Chondrocyte (in vitro differentiated cells): Measurements from ENCODE around the gene KRT82. TPM values are rescaled to one million over a fixed set of nuclear protein-coding genes. Genes with fewer than 3 reads are reported as not detected.

Experiments used
- DNase-seq: peaks from one replicate; pipeline ENCODE4 v3.0.0; 2021; ENCODE audit warnings: mixed read lengths, low spot score
- H3K27ac Mint-ChIP-seq: one replicate; pipeline ENCODE4 v1.8.0; 2021; ENCODE audit warnings: mild to moderate bottlenecking, moderate library complexity, mixed read lengths; ENCODE audit not compliant: unreplicated experiment
- H3K27me3 Mint-ChIP-seq: 2 replicates; pipeline ENCODE4 v1.8.0; 2021; ENCODE audit warnings: low read depth, mixed read lengths
- H3K36me3 Mint-ChIP-seq: 2 replicates; pipeline ENCODE4 v1.8.0; 2021; ENCODE audit warnings: low read depth, mixed read lengths
- H3K4me1 Mint-ChIP-seq: 2 replicates; pipeline ENCODE4 v1.8.0; 2021; ENCODE audit warnings: low read depth, mild to moderate bottlenecking, mixed read lengths
- H3K4me3 Mint-ChIP-seq: one replicate; pipeline ENCODE4 v1.8.0; 2021; ENCODE audit warnings: mild to moderate bottlenecking, moderate library complexity, mixed read lengths; ENCODE audit not compliant: unreplicated experiment
- H3K9me3 Mint-ChIP-seq: 2 replicates; pipeline ENCODE4 v1.8.0; 2021; ENCODE audit warnings: low read depth, mixed read lengths
- total RNA-seq: library from RNA; stranded (reverse); gene quantifications from 3 replicates; pipeline ENCODE4 v1.2.1, GENCODE V29; 2021
- TF ChIP-seq, protein P1 (sequence below): fragments of 200-600 bp; sonication (generic); IDR thresholded peaks from 2 replicates; pipeline ENCODE4 v1.5.0; 2021; ENCODE audit warnings: antibody characterized with exemption, mild to moderate bottlenecking, moderate library complexity

KRT82 gene
- total RNA-seq, 1 donor from 2014 or later, result not detected

DNA sequence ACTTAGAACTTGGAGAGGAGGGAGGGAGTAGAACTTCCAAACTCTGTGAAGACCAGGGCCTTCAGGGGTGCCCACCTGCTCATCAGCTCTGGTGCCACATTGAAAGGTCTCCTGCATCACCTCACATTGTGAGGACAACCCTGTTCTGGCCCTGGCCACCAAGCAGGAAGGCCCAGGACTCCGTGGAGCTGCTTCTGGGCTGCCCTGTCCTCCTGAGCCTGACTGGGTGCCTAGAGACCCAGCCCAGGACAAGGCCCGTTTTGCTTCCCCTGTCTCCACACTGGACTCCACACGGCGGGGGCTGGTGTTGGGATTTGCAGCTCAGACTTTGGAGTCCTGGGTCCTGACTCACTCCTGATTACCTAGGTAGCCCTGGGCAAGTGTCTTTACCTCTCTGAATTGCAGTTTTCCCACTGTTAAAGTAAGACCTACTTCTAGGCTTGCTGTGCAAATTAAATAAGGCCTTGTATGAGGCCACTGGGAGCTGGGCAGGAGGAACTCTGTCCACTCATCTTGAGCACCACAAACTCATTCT lies 12.5 kb upstream of the KRT82 start:
- peaks cover 30% of the 10 kb centered on the region for H3K27me3 Mint-ChIP-seq
- TF ChIP-seq, protein P1, sequence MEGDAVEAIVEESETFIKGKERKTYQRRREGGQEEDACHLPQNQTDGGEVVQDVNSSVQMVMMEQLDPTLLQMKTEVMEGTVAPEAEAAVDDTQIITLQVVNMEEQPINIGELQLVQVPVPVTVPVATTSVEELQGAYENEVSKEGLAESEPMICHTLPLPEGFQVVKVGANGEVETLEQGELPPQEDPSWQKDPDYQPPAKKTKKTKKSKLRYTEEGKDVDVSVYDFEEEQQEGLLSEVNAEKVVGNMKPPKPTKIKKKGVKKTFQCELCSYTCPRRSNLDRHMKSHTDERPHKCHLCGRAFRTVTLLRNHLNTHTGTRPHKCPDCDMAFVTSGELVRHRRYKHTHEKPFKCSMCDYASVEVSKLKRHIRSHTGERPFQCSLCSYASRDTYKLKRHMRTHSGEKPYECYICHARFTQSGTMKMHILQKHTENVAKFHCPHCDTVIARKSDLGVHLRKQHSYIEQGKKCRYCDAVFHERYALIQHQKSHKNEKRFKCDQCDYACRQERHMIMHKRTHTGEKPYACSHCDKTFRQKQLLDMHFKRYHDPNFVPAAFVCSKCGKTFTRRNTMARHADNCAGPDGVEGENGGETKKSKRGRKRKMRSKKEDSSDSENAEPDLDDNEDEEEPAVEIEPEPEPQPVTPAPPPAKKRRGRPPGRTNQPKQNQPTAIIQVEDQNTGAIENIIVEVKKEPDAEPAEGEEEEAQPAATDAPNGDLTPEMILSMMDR, result no peak
- H3K4me3 Mint-ChIP-seq, result no peak overlapping the region

GRCh38 chr12:52417740-52418139 lies 11.6 kb upstream of the KRT82 start:
- H3K4me1 Mint-ChIP-seq, result peaks cover 12% of the 10 kb centered on the region
- H3K27me3 Mint-ChIP-seq, result peaks cover 26% of the 10 kb centered on the region
- no peak overlapping the region for H3K27ac Mint-ChIP-seq
- TF ChIP-seq, protein P1, result no peak
- no peak for DNase-seq
- no peak overlapping the region for H3K4me3 Mint-ChIP-seq
- H3K36me3 Mint-ChIP-seq, result no peaks in the 10 kb centered on the region
- H3K9me3 Mint-ChIP-seq, result no peaks in the 10 kb centered on the region

More for the DNA sequence above, 12.5 kb upstream of the KRT82 start:
- Mint-ChIP-seq H3K27ac (no peak overlapping the region), H3K4me1 (peaks cover 12% of the 10 kb centered on the region), H3K36me3 (peaks cover 2% of the 10 kb centered on the region), H3K9me3 (no peaks in the 10 kb centered on the region)
- no peak for DNase-seq

- DNase-seq, result no peak
- H3K27me3 Mint-ChIP-seq, result peaks cover 20% of the 10 kb centered on the region
- H3K4me1 Mint-ChIP-seq, result peaks cover 12% of the 10 kb centered on the region
- H3K9me3 Mint-ChIP-seq, result no peaks in the 10 kb centered on the region
- TF ChIP-seq, protein P1, result no peak
- no peak overlapping the region for H3K27ac Mint-ChIP-seq
- H3K36me3 Mint-ChIP-seq, result no peaks in the 10 kb centered on the region
- H3K4me3 Mint-ChIP-seq, result no peak overlapping the region
These were observed 10.7 kb upstream of the KRT82 start for GRCh38 chr12:52416795-52417194.

- Mint-ChIP-seq H3K4me1 (peaks cover 12% of the 10 kb centered on the region), H3K4me3 (no peak overlapping the region), H3K9me3 (no peaks in the 10 kb centered on the region), H3K36me3 (no peaks in the 10 kb centered on the region), H3K27ac (no peak overlapping the region), H3K27me3 (peaks cover 14% of the 10 kb centered on the region)
- TF ChIP-seq, protein P1, result no peak
- DNase-seq, result no peak
These were observed 10.0 kb upstream of the KRT82 start for GRCh38 chr12:52415870-52416750.

- Mint-ChIP-seq H3K27ac (no peak overlapping the region), H3K27me3 (peaks cover 6% of the 10 kb centered on the region), H3K36me3 (no peaks in the 10 kb centered on the region), H3K9me3 (no peaks in the 10 kb centered on the region), H3K4me1 (peaks cover 12% of the 10 kb centered on the region), H3K4me3 (no peak overlapping the region)
- no peak for DNase-seq
- TF ChIP-seq, protein P1, result no peak
These were observed 8.8 kb upstream of the KRT82 start for GRCh38 chr12:52414936-52415335.
